A549 (cell line): ENCODE measurements around the gene ITGB1BP1. TPM values are rescaled to one million over a fixed set of nuclear protein-coding genes. Genes with fewer than 3 reads are reported as not detected.
A peak's percentile ranks its signal among the peaks of the same experiment; 100 is the strongest.

ENCODE experiments used
- ATAC-seq, 2 experiments: fragments of 200-7000 bp in 1 of 2; fragments of >200 bp in 1 of 2; cut with Nextera tagmentation in 1 of 2; cut with Tn5 transposase in 1 of 2; 3 replicates each; pipeline versions ENCODE4 v1.8.0 to v1.9.1; 2018 to 2020; ENCODE audit warnings: mild to moderate bottlenecking in 1 of 2, moderate library complexity in 1 of 2
- CTCF ChIA-PET: fragments of 300-600 bp; sonication (Branson Sonifier 250); formaldehyde crosslinking; extraction: SDS; loops from one replicate; lab custom pipeline; 2021; ENCODE audit warnings: antibody characterized with exemption, inconsistent platforms; lab: Yijun Ruan, JAX
- POLR2A ChIA-PET: fragments of 350-600 bp; formaldehyde crosslinking; extraction: SDS; loops from one replicate; lab custom pipeline; 2021; ENCODE audit warnings: antibody characterized with exemption, inconsistent platforms; lab: Yijun Ruan, JAX
- DNase-seq, 2 experiments: peaks; one replicate each; pipeline versions ENCODE4 v3.0.0 to v3.0.0-alpha.2; 2011 to 2016; ENCODE audit warnings: low read depth in 1 of 2, low spot score in 1 of 2
- FAIRE-seq: peaks from 2 replicates; lab custom pipeline; 2011; peaks lifted over from hg19 to GRCh38; lab: Jason Lieb, UNC
- H3K27ac ChIP-seq, 2 experiments: fragments of >200 bp; sonication (Bioruptor Twin); formaldehyde crosslinking; 3 replicates each; pipeline ENCODE4 v1.5.1; 2016 to 2017
- H3K4me1 ChIP-seq: fragments of >200 bp; sonication (Bioruptor Twin); formaldehyde crosslinking; 3 replicates; pipeline ENCODE4 v1.6.1; 2016
- H3K4me2 ChIP-seq: fragments of >200 bp; sonication (Bioruptor Twin); formaldehyde crosslinking; 3 replicates; pipeline ENCODE4 v1.6.1; 2016
- H3K4me3 ChIP-seq: fragments of >200 bp; sonication (Bioruptor Twin); formaldehyde crosslinking; 3 replicates; pipeline ENCODE4 v1.5.1; 2016
- H3K9me3 ChIP-seq: fragments of >200 bp; sonication (Bioruptor Twin); formaldehyde crosslinking; 3 replicates; pipeline ENCODE4 v1.6.1; 2016
- BCL3 ChIP-seq: fragments of >200 bp; sonication (Bioruptor Twin); formaldehyde crosslinking; IDR thresholded peaks from 3 replicates; pipeline ENCODE4 v1.6.1; 2016
- BHLHE40 ChIP-seq: IDR thresholded peaks from 2 replicates; pipeline ENCODE4 v1.6.1; 2012; ENCODE audit warnings: low read depth, low read length, inconsistent platforms
- CBX8 ChIP-seq: fragments of 200-600 bp; sonication (generic); IDR thresholded peaks from 2 replicates; pipeline ENCODE4 v1.6.1; 2016
- CHD2 ChIP-seq: fragments of 150-350 bp; IDR thresholded peaks from 2 replicates; pipeline ENCODE4 v1.6.1; 2014; ENCODE audit warnings: low read length; ENCODE audit not compliant: partially characterized antibody
- CHD4 ChIP-seq: fragments of 200-600 bp; sonication (generic); IDR thresholded peaks from 2 replicates; pipeline ENCODE4 v1.6.1; 2016; ENCODE audit warnings: antibody characterized with exemption, mild to moderate bottlenecking, borderline replicate concordance
- E2F6 ChIP-seq: IDR thresholded peaks from 2 replicates; pipeline ENCODE4 v1.6.1; 2012; ENCODE audit warnings: low read depth, borderline replicate concordance
- EHMT2 ChIP-seq: fragments of 200-600 bp; sonication (generic); IDR thresholded peaks from 2 replicates; pipeline ENCODE4 v1.6.1; 2016; ENCODE audit warnings: antibody characterized with exemption, low read depth, mild to moderate bottlenecking, moderate library complexity
- FOSL2 ChIP-seq, 2 experiments: fragments of 450-650 bp in 1 of 2; fragments of >200 bp in 1 of 2; sonication (Bioruptor Twin) in 1 of 2; formaldehyde crosslinking; IDR thresholded peaks; 2 replicates each; pipeline versions ENCODE4 v1.5.0 to v1.6.1; 2016 to 2020; ENCODE audit warnings: mild to moderate bottlenecking in 1 of 2, moderate library complexity in 1 of 2
- FOXS1 ChIP-seq: fragments of 250-450 bp; sonication (Bioruptor Pico); IDR thresholded peaks from 2 replicates; pipeline ENCODE4 v1.5.0; 2020; ENCODE audit warnings: mild to moderate bottlenecking, moderate library complexity
- MAX ChIP-seq: IDR thresholded peaks from 2 replicates; pipeline ENCODE4 v1.6.1; 2012
- MAZ ChIP-seq: fragments of 150-350 bp; IDR thresholded peaks from 2 replicates; pipeline ENCODE4 v1.6.1; 2014; ENCODE audit warnings: antibody characterized with exemption, low read depth, low read length, borderline replicate concordance
- MYC ChIP-seq: IDR thresholded peaks from 2 replicates; pipeline ENCODE4 v1.6.1; 2012; ENCODE audit warnings: mild to moderate bottlenecking, inconsistent platforms, low read length, improper control_type of control experiment, borderline replicate concordance
- NFE2L2 ChIP-seq: fragments of 150-350 bp; conservative IDR thresholded peaks from 2 replicates; pipeline ENCODE4 v1.6.1; 2014; ENCODE audit warnings: low read length
- PBX3 ChIP-seq: IDR thresholded peaks from 2 replicates; pipeline ENCODE4 v1.6.1; 2012
- POLR2A ChIP-seq: IDR thresholded peaks from 2 replicates; pipeline ENCODE4 v1.6.1; 2012; ENCODE audit warnings: mild to moderate bottlenecking, low read length
- RARB ChIP-seq: fragments of 250-450 bp; sonication (Bioruptor Pico); IDR thresholded peaks from 2 replicates; pipeline ENCODE4 v1.8.0; 2021; ENCODE audit warnings: mild to moderate bottlenecking, moderate library complexity
- REST ChIP-seq: fragments of 200-600 bp; sonication (generic); IDR thresholded peaks from 2 replicates; pipeline ENCODE4 v1.6.1; 2016; ENCODE audit warnings: antibody characterized with exemption, mild to moderate bottlenecking, moderate library complexity
- SMC3 ChIP-seq: fragments of >200 bp; sonication (Bioruptor Twin); formaldehyde crosslinking; IDR thresholded peaks from 3 replicates; pipeline ENCODE4 v1.6.1; 2018; ENCODE audit warnings: inconsistent platforms
- SREBF2 ChIP-seq: fragments of 450-650 bp; IDR thresholded peaks from 2 replicates; pipeline ENCODE4 v1.6.1; 2014; ENCODE audit warnings: mild to moderate bottlenecking, moderate library complexity
- WGBS: methylation state at CpG from one replicate; pipeline ENCODE4 v1.1.6; 2017; ENCODE audit errors: missing lambda C conversion rate; 5-methylcytosine and 5-hydroxymethylcytosine counted together
- polyA plus RNA-seq, 4 experiments: library from polyadenylated mRNA; depleted of rRNA in 3 of 4; stranded (reverse); fragments of >200 nt; fragmentation: RNase III in 1 of 4; extraction: RNeasy Plus Mini Kit Qiagen cat#74134 plus additional on column Dnase treatment in 1 of 4; gene quantifications; 2 replicates in 3 of 4; 3 replicates in 1 of 4; pipeline ENCODE4 v1.2.3, GENCODE V29; 2011 to 2017

The ITGB1BP1 gene
- polyA plus RNA-seq, 2 of the 4 experiments (the other 2 are of a cell fraction) = 99.3 to 136 TPM

- no peak for TF ChIP-seq EHMT2
- TF ChIP-seq BCL3 = peak; percentile 22; the same call in 2 of the 3 replicates
Observed at GRCh38 chr2:9423100-9423921, at the start of gene ITGB1BP1, which contains the start of gene CPSF3 (continued).

GRCh38 chr2:9472511-9472910, 49.2 kb upstream of the ITGB1BP1 start:
- Histone ChIP-seq H3K4me1 (peaks cover 27% of the 10 kb centered on the region), H3K27ac (no peak overlapping the region), H3K9me3 (no peaks in the 10 kb centered on the region), H3K4me2 (no peak overlapping the region), H3K4me3 (no peak overlapping the region)
- DNase-seq (no peak), ATAC-seq (no peak), FAIRE-seq (no peak)
- ChIA-PET POLR2A (no interaction called here), CTCF (no interaction called here)
- no peak for TF ChIP-seq CHD4
- no peak for TF ChIP-seq MYC
- TF ChIP-seq POLR2A = no peak
- no peak for TF ChIP-seq NFE2L2
- TF ChIP-seq PBX3 = no peak
- no peak for TF ChIP-seq CBX8
- no peak for TF ChIP-seq BHLHE40
- no peak for TF ChIP-seq BCL3
- TF ChIP-seq REST = no peak
- no peak for TF ChIP-seq SREBF2
- TF ChIP-seq MAX = no peak
- TF ChIP-seq MAZ = no peak
- TF ChIP-seq RARB (CRISPR knock-in tag) = no peak
- no peak for TF ChIP-seq FOXS1 (CRISPR knock-in tag)
- WGBS = 94% methylated on average over 9 of the region's 9 CpGs

GRCh38 chr2:9471206-9471605, 47.9 kb upstream of the ITGB1BP1 start:
- H3K27ac ChIP-seq = no peak overlapping the region
- FAIRE-seq = no peak

More at GRCh38 chr2:9471206-9471605, 47.9 kb upstream of the ITGB1BP1 start:
- CTCF ChIA-PET = interaction anchor here (0.9 kb wide), 1 partner anchor 329 kb away, joined by 3 read pairs; no protein-coding TSS in a partner anchor
- POLR2A ChIA-PET = no interaction called here
- no peak for DNase-seq
- no peak overlapping the region for H3K4me3 ChIP-seq
- ATAC-seq = no peak
- H3K4me1 ChIP-seq = peaks cover 15% of the 10 kb centered on the region
- no peak for TF ChIP-seq FOSL2 (IDR thresholded peaks at IDR 0.05)
- no peak for TF ChIP-seq FOSL2 (CRISPR knock-in tag; IDR thresholded peaks at IDR 0.05)
- TF ChIP-seq E2F6 = no peak
- no peak for TF ChIP-seq MAZ
- no peak for TF ChIP-seq CBX8
- TF ChIP-seq CHD2 = no peak
- TF ChIP-seq SMC3 = no peak
- no peaks in the 10 kb centered on the region for H3K9me3 ChIP-seq
- H3K4me2 ChIP-seq = no peak overlapping the region
- 90% methylated on average over 5 of the region's 5 CpGs for WGBS
